HG03280 (cell line): ENCODE data around the gene C2orf76.

Experiments used
- ATAC-seq: cut with Tn5 transposase; IDR thresholded peaks from one replicate; pipeline ENCODE4 v1.9.1; 2021; ENCODE audit warnings: mild to moderate bottlenecking, moderate library complexity; ENCODE audit not compliant: unreplicated experiment

The C2orf76 gene

DNA sequence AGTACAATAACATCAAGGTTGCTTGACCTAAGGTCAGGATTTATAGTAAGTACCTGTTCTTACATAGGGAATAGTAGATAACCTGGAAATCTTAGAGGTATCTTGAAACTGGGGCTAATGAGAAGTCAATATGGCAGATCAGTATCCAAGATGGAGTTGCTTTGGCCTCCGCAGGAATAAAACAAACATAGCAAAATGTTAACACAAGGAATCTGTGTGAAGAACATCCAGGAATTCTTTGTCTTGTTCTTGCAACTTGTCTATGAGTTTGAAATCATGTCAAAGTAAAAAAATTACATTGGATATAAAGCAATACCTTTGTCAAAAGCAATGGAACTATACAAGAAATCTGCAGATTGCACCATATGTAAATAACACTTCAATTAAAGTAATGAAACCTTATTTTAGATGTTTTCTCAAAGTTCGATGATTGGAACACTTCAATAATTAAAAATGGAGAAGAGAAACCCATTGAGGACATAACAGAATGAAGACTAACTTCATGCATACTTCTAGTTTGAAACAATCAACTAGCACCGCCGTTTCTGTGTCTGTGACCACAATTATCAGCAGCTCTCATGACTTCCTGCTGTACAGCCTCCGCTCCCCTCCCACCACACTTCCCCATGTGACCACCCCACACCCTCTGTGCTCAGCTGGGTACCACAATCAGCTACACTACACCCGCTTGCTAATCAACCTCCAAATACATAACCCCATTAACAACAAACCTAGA is 27.6 kb downstream of the C2orf76 start:
- ATAC-seq: peak; percentile 81

GRCh38 chr2:119338272-119338671 is 28.4 kb downstream of the C2orf76 start:
- no peak for ATAC-seq

GRCh38 chr2:119337749-119338148 is 28.9 kb downstream of the C2orf76 start:
- ATAC-seq: no peak

- no peak for ATAC-seq
Observed at GRCh38 chr2:119333833-119334232, 32.8 kb downstream of the C2orf76 start.

DNA sequence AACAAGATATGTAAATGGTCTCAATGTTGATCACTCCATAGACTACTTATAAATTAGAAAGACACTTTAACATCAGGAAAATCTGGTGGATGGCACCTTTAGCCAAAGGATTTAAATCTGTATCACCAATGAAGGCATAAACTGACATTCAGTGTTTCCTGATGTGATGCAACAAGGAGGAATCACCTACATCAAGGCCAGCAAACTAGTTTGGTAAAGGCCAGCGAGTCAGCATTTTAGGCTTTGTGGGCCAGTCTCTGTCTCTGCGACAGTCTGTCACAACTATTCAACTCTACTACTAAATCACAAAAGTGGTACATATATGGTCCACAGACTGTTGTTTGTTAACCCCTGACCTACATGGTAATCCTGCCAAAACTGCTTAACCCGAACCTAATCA is 33.3 kb downstream of the C2orf76 start:
- no peak for ATAC-seq

DNA sequence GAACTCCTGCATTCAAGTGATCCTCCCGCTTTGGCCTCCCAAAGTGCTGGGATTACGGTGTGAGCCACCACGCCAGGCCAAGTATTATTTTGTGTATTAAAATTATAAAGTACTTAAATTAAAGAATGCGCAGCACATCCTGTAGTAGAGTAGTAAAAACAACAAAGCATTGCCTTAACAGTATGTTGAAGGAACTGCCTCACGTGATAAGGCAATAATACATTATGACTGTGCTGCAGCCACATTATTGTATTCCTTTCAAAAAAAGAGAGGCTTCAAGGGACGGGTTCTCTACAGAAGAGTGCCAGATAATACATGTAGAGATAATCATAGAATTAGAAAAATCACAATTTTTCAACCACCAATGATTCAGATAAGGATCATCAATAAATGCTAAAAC is 33.7 kb downstream of the C2orf76 start:
- no peak for ATAC-seq

GRCh38 chr2:119327431-119327830 is 39.2 kb downstream of the C2orf76 start:
- ATAC-seq: no peak

- no peak for ATAC-seq
Observed at GRCh38 chr2:119326938-119327337, 39.7 kb downstream of the C2orf76 start.

DNA sequence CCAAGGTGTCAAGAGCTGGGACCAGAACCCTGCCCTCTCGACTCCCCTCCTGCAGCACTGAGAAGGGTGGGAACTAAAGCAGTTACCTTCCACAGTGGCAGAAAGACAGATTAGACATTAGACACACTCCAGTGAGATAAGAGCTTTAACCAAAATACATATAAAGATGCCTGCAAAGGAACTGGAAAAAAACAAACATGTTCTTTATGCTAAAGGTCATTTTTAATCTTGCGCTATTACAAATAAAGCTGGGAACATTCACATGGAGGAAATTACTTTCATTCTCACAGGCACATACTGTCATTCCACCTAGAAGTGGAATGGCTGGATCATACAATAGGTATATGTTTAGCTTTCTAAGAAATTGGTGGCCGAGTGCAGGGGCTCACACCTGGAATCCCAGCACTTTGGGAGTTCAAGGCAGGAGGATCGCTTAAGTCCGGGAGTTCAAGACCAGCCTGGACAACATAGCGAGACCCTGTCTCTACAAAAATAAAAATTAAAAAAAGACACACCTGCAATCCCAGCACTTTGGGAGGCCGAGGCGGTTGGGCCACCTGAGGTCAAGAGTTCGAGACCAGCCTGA is 41.9 kb downstream of the C2orf76 start:
- ATAC-seq: no peak

DNA sequence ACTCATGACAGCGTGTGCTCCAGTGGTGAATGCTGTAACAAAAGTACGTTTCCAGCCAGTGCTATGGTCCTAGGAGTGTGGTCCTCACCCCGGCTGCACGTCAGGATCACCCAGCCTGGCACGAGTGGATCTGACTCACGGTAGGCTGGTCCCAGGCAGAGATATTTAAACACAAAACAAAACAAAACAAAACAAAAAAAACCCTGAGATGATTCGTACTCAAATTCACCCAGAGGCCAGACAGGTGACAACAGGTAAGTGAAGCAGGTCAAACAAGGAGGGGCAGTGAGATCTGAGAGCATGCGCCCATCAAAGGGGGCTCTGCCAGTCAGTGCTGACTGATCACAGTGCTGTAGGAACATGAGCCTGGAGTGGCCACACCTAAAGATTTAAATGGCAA is 43.2 kb downstream of the C2orf76 start:
- no peak for ATAC-seq

- no peak for ATAC-seq
Observed at GRCh38 chr2:119319593-119319992, 47.0 kb downstream of the C2orf76 start.

DNA sequence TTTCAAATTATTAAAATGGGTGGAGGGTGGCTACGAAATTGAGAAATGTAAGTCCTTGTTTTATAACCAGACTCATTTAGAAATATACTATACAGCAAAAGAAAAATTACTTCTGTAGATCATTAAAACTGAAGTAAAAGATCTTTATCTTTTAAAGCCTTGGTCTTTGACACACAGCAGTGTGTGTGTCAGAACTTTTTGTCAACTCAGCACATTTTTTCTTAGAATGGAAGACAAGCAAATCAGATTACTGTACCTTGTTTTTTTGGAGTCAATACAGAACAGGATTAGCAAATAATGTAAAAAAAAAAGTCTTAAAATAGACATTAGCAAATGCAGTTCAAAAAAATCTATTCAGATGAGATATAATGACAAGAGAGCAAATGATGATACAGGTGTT is 49.1 kb downstream of the C2orf76 start:
- no peak for ATAC-seq

DNA sequence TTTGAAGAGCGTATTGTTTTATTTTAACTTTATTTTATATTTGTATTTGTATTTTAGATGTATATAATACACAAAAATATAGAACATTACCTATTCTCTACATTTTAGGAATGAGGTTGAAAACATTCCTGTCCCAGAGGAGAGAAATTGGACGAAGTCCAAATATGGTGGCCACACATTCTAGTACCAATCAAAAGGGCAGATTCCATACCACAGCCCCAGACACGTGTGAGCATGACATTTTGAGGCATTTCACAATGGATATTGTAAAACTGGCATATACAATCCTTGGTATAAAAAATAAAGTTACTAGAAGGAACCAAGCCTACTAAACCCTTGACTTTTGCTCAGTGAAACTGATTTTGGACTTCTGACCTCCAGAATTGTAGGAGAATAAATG is 50.6 kb downstream of the C2orf76 start:
- no peak for ATAC-seq

GRCh38 chr2:119315241-119315925 is 51.3 kb downstream of the C2orf76 start:
- no peak for ATAC-seq

DNA sequence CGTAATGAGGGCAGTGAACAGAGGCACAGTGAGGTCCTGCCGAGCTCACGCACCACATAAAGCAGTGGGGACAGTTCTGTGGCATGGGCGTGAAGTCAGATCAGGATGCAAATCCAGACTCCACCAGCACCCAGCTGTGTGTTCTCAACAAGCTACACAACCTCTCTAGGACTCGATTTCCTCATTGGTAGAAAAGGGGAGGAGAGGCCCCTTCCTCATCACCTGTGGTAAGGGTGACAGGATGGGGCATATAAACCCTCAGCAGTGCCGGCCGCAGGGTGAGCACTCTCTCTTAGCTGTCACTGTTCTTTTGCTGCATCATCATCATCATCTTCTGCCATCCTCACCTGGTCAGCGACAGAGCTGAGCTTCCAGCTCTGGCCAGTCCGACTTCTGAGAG is 54.8 kb downstream of the C2orf76 start:
- ATAC-seq: no peak

- no peak for ATAC-seq
Observed at GRCh38 chr2:119311371-119311770, 55.3 kb downstream of the C2orf76 start.

GRCh38 chr2:119308793-119309330 is 57.8 kb downstream of the C2orf76 start:
- ATAC-seq: no peak

GRCh38 chr2:119307419-119308140 is 59.1 kb downstream of the C2orf76 start:
- no peak for ATAC-seq

DNA sequence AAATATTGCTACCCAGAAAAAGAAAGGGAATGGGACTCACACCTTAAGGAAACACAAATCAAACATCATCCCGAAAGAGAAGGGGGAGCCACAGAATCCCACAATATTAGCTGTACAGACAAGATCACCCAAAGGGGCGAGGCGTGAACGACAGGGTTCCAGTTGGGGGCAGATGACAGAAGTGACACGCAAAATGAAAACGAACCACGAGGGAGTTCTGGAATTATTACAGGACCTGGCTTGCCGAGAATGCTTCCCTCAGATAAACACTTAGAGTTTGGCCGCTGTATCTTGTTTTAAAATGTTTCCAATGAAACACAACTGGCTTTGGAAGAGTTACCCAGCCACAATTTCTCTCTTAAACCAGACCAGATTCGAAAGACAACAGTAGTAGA is 60.4 kb downstream of the C2orf76 start:
- ATAC-seq: no peak

GRCh38 chr2:119305497-119306195 is 61.0 kb downstream of the C2orf76 start:
- no peak for ATAC-seq

DNA sequence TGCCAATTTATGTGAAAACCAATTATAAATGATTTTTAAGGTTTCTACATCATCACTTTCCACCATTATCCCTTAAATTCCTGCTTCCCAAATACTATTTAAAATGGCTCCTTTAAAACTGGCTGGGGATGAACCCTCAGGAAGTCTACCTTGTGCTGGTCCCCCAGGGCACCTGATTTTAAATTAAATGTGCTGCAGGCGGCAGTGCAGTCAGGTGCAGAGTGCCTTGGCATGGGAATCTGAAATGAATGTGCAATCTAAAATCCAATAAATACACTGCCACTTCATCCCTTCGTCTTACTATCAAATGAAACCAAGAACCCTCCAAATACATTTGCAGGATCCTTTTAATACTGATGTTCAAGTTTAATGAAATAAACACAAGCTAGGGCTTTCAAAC is 61.8 kb downstream of the C2orf76 start:
- ATAC-seq: no peak
